Astrocyte of the cerebellum (primary cell): ENCODE results near the gene HOXA13.

ENCODE experiments used
- DNase-seq: peaks from one replicate; pipeline ENCODE4 v3.0.0-alpha.2; 2011; ENCODE audit warnings: low read depth
- H3K4me3 ChIP-seq: 2 replicates; pipeline ENCODE4 v1.5.1; 2011; ENCODE audit warnings: mild to moderate bottlenecking, low read depth, low read length, moderate library complexity
- CTCF ChIP-seq: IDR thresholded peaks from 2 replicates; pipeline ENCODE4 v1.5.1; 2012; ENCODE audit warnings: low read length, low read depth, moderate library complexity, mild to moderate bottlenecking; ENCODE audit errors: missing control alignments
- in situ Hi-C: cut with HindIII; loops from 2 replicates; pipeline ENCODE4 v1.10.0; 2017; ENCODE audit warnings: low sequenced_read_pairs

HOXA13 gene

GRCh38 chr7:27199849-27200760 is at the start of gene HOXA13:
TSS of gene HOXA13 (minus strand) at chr7:27200091. CDS start at chr7:27200077, 14 bp downstream.
- in situ Hi-C loops = loop anchor here (25.0 kb wide), 1 partner anchor 387 kb away; no protein-coding TSS in a partner anchor
- no peak for TF ChIP-seq CTCF
- no peak for DNase-seq
- H3K4me3 ChIP-seq = no peak within 1 kb of the TSS

- no peak for DNase-seq
- H3K4me3 ChIP-seq = no peak overlapping the region
- in situ Hi-C loops = no loop called here
- no peak for TF ChIP-seq CTCF
Observed at GRCh38 chr7:27248911-27249723, 49.2 kb upstream of the HOXA13 start.

GRCh38 chr7:27248427-27248806 is 48.5 kb upstream of the HOXA13 start:
- no peak for DNase-seq
- H3K4me3 ChIP-seq = no peak overlapping the region
- TF ChIP-seq CTCF = no peak
- in situ Hi-C loops = no loop called here

DNA sequence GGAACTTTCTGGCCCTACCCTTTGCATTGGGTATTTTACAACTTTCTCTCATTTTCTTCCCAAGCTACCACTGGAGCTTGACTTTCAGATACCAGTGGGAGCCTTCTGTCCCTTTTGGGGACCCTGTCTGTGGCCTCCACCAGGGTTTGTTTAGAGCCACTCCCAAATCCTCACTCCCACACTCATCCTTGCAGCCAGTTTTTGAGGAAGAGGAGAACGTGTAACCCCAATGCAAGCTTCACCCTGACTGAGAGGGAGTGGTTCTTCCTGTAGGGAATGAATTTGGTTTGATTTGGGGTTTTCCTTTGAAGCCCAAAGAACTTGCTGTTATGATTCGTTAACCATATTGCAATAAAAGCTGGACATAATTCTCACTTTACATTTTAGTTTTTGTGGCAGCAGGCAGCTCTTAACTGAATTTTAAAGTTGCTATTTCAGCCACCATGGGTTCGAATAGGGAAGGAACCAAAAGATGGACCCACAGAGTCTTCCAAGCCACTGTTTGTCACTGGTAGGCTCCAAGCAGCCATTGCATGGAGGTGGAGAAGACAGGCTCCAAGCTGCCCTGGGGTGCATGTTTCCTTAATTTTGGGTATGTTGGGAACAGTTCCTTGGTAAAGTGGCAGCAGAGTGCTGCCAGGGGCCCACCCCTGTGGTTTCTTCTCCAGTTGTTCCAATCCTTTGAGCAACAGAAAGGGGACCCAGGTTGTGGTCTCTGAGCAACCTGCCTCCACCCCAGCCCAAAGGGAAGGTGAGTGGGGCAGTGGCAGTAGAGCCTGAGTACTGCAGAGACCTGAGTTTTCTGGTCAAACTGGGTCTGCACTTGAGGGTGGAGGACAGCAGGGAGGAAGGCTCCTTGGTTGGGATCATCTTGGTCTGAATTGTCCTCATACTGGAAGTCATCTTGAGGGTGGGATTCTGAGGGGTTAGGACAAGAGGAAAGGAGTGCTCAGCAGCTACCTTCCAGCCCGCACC is 47.8 kb upstream of the HOXA13 start:
- in situ Hi-C loops = no loop called here
- H3K4me3 ChIP-seq = no peak overlapping the region
- no peak for TF ChIP-seq CTCF
- no peak for DNase-seq

- no peak overlapping the region for H3K4me3 ChIP-seq
- in situ Hi-C loops = no loop called here
- no peak for DNase-seq
- TF ChIP-seq CTCF = no peak
Observed at GRCh38 chr7:27247000-27247399, 47.1 kb upstream of the HOXA13 start.
